HepG2 (cell line): ENCODE measurements around the gene ANP32B. TPM values are rescaled to one million over a fixed set of nuclear protein-coding genes. Genes with fewer than 3 reads are reported as not detected.

Experiments used
- ATAC-seq: fragments of 200-7000 bp; cut with Tn5 transposase; 3 replicates; pipeline ENCODE4 v1.9.1; 2020; ENCODE audit warnings: mild to moderate bottlenecking, moderate library complexity
- BruUV-seq: library from RNA; stranded (reverse); fragments of 400-500 nt; replicated peaks from 2 replicates; lab custom pipeline; 2021; lab: Mats Ljungman, UMichigan
- CTCF ChIA-PET: fragments of 300-600 bp; formaldehyde crosslinking; extraction: SDS; loops from one replicate; lab custom pipeline; 2021; ENCODE audit warnings: low total read pairs, inconsistent platforms, low intra/inter-chr PET ratio; lab: Yijun Ruan, JAX
- POLR2A ChIA-PET: fragments of 350-600 bp; sonication (Branson Sonifier 250); formaldehyde crosslinking; loops from one replicate; lab custom pipeline; 2020; ENCODE audit warnings: antibody characterized with exemption, inconsistent platforms; lab: Yijun Ruan, JAX
- DNase-seq: peaks from one replicate; pipeline ENCODE4 v3.0.0-alpha.2; 2015; ENCODE audit warnings: low spot score
- FAIRE-seq: peaks from 3 replicates; lab custom pipeline; 2011; peaks lifted over from hg19 to GRCh38; lab: Jason Lieb, UNC
- H2AFZ ChIP-seq: one replicate; pipeline ENCODE4 v1.6.1; 2011; ENCODE audit warnings: low read length, inconsistent platforms
- H3K27ac ChIP-seq: fragments of 300-600 bp; 3 replicates; pipeline ENCODE4 v1.8.0; 2011; ENCODE audit warnings: mixed run types, mild to moderate bottlenecking, mixed read lengths, low read length, inconsistent platforms; ENCODE audit not compliant: insufficient read depth; ENCODE audit errors: extremely low read length
- H3K27me3 ChIP-seq, 2 experiments: fragments of 200-600 bp in 1 of 2; 2 replicates in 1 of 2; 3 replicates in 1 of 2; pipeline versions ENCODE4 v1.6.0 to v1.8.0; 2011; ENCODE audit warnings: low read length in 2 of 2, mild to moderate bottlenecking in 2 of 2, moderate library complexity in 2 of 2, inconsistent platforms in 1 of 2; ENCODE audit not compliant: insufficient read depth in 2 of 2, control insufficient read depth in 1 of 2
- H3K36me3 ChIP-seq, 2 experiments: fragments of 200-600 bp in 1 of 2; replicated peaks in 1 of 2; 2 replicates in 1 of 2; 3 replicates in 1 of 2; pipeline versions ENCODE4 v1.5.1 to v1.8.0; 2011; ENCODE audit warnings: low read length in 2 of 2, inconsistent platforms in 1 of 2; ENCODE audit not compliant: insufficient read depth in 2 of 2, control insufficient read depth in 1 of 2
- H3K4me1 ChIP-seq: 2 replicates; pipeline ENCODE4 v1.5.1; 2012; ENCODE audit warnings: low read length, inconsistent platforms; ENCODE audit not compliant: insufficient read depth
- H3K4me2 ChIP-seq: 2 replicates; pipeline ENCODE4 v1.6.0; 2011; ENCODE audit warnings: low read depth, low read length, inconsistent platforms
- H3K4me3 ChIP-seq, 3 experiments: fragments of 200-600 bp in 1 of 3; sonication (generic), shearing (Covaris generic) in 1 of 3; replicated peaks in 1 of 3; 2 replicates each; pipeline ENCODE4 v1.5.1; 2011 to 2016; ENCODE audit warnings: low read length in 3 of 3, inconsistent platforms in 2 of 3, low read depth in 2 of 3, mild to moderate bottlenecking in 2 of 3, control low read depth in 1 of 3, mixed read lengths in 1 of 3; ENCODE audit not compliant: insufficient read depth in 1 of 3
- H3K79me2 ChIP-seq: one replicate; pipeline ENCODE4 v1.6.1; 2011; ENCODE audit warnings: low read length, inconsistent platforms; ENCODE audit not compliant: insufficient read depth
- H3K9ac ChIP-seq: 2 replicates; pipeline ENCODE4 v1.6.0; 2011; ENCODE audit warnings: mild to moderate bottlenecking, low read depth, low read length, inconsistent platforms; ENCODE audit not compliant: insufficient read depth
- H3K9me3 ChIP-seq: 2 replicates; pipeline ENCODE4 v1.5.1; 2012; ENCODE audit warnings: mild to moderate bottlenecking, low read length
- H4K20me1 ChIP-seq: 2 replicates; pipeline ENCODE4 v1.6.0; 2011; ENCODE audit warnings: inconsistent platforms, mild to moderate bottlenecking, low read length, moderate library complexity; ENCODE audit not compliant: insufficient read depth
- KLF6 ChIP-seq: IDR thresholded peaks from 2 replicates; pipeline ENCODE4 v1.8.0; 2016; ENCODE audit warnings: missing biosample characterization, missing genetic modification reagents
- POLR2AphosphoS5 ChIP-seq: IDR thresholded peaks from 2 replicates; pipeline ENCODE4 v1.6.1; 2012; ENCODE audit warnings: low read depth, low read length
- POLR2G ChIP-seq: fragments of 200-400 bp; formaldehyde crosslinking; IDR thresholded peaks from 2 replicates; pipeline ENCODE4 v1.6.1; 2018; ENCODE audit warnings: mild to moderate bottlenecking, low read depth, low read length, moderate library complexity
- RBM22 ChIP-seq: fragments of 200-400 bp; formaldehyde crosslinking; optimal IDR thresholded peaks from 2 replicates; pipeline ENCODE3; 2017; ENCODE audit warnings: mild to moderate bottlenecking, low read length, moderate library complexity
- ZNF768 ChIP-seq: sonication (generic); formaldehyde crosslinking; IDR thresholded peaks from 2 replicates; pipeline ENCODE4 v1.4.0; 2020; ENCODE audit warnings: missing genetic modification reagents
- WGBS: methylation state at CpG from one replicate; pipeline ENCODE4 v1.1.6; 2017; ENCODE audit warnings: low lambda C conversion rate; 5-methylcytosine and 5-hydroxymethylcytosine counted together
- in situ Hi-C: cut with HindIII; loops from 2 replicates; pipeline ENCODE4 v1.10.0; 2017; ENCODE audit warnings: low pct_unique_long_range_greater_than_20kb; ENCODE audit not compliant: extremely low pct_ligation_motif_present
- intact Hi-C: fragments of 100-400 bp; cut with micrococcal nuclease; formaldehyde crosslinking; loops from one replicate; pipeline ENCODE4 v1.10.0; 2022; ENCODE audit not compliant: unreplicated experiment
- polyA plus RNA-seq, 8 experiments: library from polyadenylated mRNA; depleted of rRNA in 3 of 8; stranded (reverse) in 7 of 8; unstranded in 1 of 8; fragments of >200 nt; fragmentation: Illumina TruSeq in 4 of 8; extraction: Trizol in 4 of 8; gene quantifications; 2 replicates each; pipeline versions ENCODE4 v1.2.1 to v1.2.3, GENCODE V29; 2011 to 2016; ENCODE audit warnings: low read depth in 4 of 8, missing spikeins in 1 of 8, mixed read lengths in 1 of 8; ENCODE audit not compliant: insufficient read depth in 1 of 8
- total RNA-seq, 5 experiments: library from RNA; depleted of rRNA; stranded (reverse); fragments of >200 nt; fragmentation: Illumina TruSeq; extraction: Trizol; gene quantifications; 2 replicates each; pipeline ENCODE4 v1.2.3, GENCODE V29; 2016; ENCODE audit warnings: low read depth in 1 of 5

The ANP32B gene
- total and polyA plus RNA-seq, 2 of the 13 experiments (the other 11 are each of a cell fraction or from before 2014, with no cell fraction given) = 22.1 to 37.5 TPM

GRCh38 chr9:98016137-98016680 lies 33.1 kb downstream of the ANP32B start:
- Histone ChIP-seq H3K9ac (no peak overlapping the region), H3K9me3 (no peaks in the 10 kb centered on the region), H3K4me1 (no peaks in the 10 kb centered on the region), H3K79me2 (no peaks in the 10 kb centered on the region), H3K27me3 (no peaks in the 10 kb centered on the region), H3K4me2 (no peak overlapping the region), H4K20me1 (no peaks in the 10 kb centered on the region), H2AFZ (no peak overlapping the region), H3K27ac (no peak overlapping the region), H3K36me3 (peaks cover 19 to 76% of the 10 kb centered on the region in 2 experiments), H3K4me3 (no peak overlapping the region)
- in situ Hi-C loops (no loop called here), intact Hi-C loops (no loop called here)
- FAIRE-seq (no peak), ATAC-seq (no peak), DNase-seq (no peak)
- TF ChIP-seq POLR2G (peak; percentile 31), KLF6 (CRISPR knock-in tag) (no peak), RBM22 (peak; percentile 98), POLR2AphosphoS5 (0 out of 2 replicates have a peak, but pooled peaks have one; percentile 29)
- no TSS peak for BruUV-seq
- WGBS = 97% methylated on average over 4 of the region's 4 CpGs
- POLR2A ChIA-PET = no interaction called here
- CTCF ChIA-PET = no interaction called here

- WGBS = 100% methylated on average over 1 of the region's 1 CpG
- no peak overlapping the region for H3K27ac ChIP-seq
- no peaks in the 10 kb centered on the region for H3K27me3 ChIP-seq
- H3K79me2 ChIP-seq = no peaks in the 10 kb centered on the region
- POLR2A ChIA-PET = no interaction called here
- no peak overlapping the region for H2AFZ ChIP-seq
- no peak for FAIRE-seq
- intact Hi-C loops (no loop called here), in situ Hi-C loops (no loop called here)
- no peak overlapping the region for H3K4me2 ChIP-seq
- H4K20me1 ChIP-seq = no peaks in the 10 kb centered on the region
- no peaks in the 10 kb centered on the region for H3K9me3 ChIP-seq
- H3K4me1 ChIP-seq = no peaks in the 10 kb centered on the region
- no peak for DNase-seq
- peaks cover 18 to 66% of the 10 kb centered on the region in 2 experiments for H3K36me3 ChIP-seq
- no peak for ATAC-seq
- no TSS peak for BruUV-seq
- no peak overlapping the region for H3K4me3 ChIP-seq
- no peak overlapping the region for H3K9ac ChIP-seq
- TF ChIP-seq RBM22 (peak; percentile 85), ZNF768 (CRISPR knock-in tag) (no peak)
- TF ChIP-seq, all 625 proteins: peak for 1
- CTCF ChIA-PET = no interaction called here
Measured at GRCh38 chr9:98017306-98017705, 34.2 kb downstream of the ANP32B start.
